Effector memory CD4-positive, alpha-beta T cell (primary cell): ENCODE results near the gene OR51Q1.

Experiments used
- DNase-seq, 3 donors: peaks; one replicate each; pipeline ENCODE4 v3.0.0-alpha.2; 2020
- H3K27ac ChIP-seq: 2 replicates; pipeline ENCODE4 v1.7.0; 2013; ENCODE audit warnings: mild to moderate bottlenecking, low read length, moderate library complexity; ENCODE audit not compliant: insufficient read depth, poor library complexity, severe bottlenecking
- H3K27me3 ChIP-seq: replicated peaks from 2 replicates; pipeline ENCODE4 v1.7.0; 2013; ENCODE audit warnings: mild to moderate bottlenecking, low read length; ENCODE audit not compliant: insufficient read depth, control insufficient read depth, poor library complexity, severe bottlenecking
- H3K36me3 ChIP-seq: 2 replicates; pipeline ENCODE4 v1.7.0; 2013; ENCODE audit warnings: mild to moderate bottlenecking, low read length, moderate library complexity; ENCODE audit not compliant: control insufficient read depth, insufficient read depth
- H3K4me1 ChIP-seq: 2 replicates; pipeline ENCODE4 v1.7.0; 2013; ENCODE audit warnings: low read length, mild to moderate bottlenecking; ENCODE audit not compliant: control insufficient read depth, insufficient read depth, poor library complexity, severe bottlenecking
- H3K4me3 ChIP-seq: 2 replicates; pipeline ENCODE4 v1.7.0; 2013; ENCODE audit warnings: low read length, low read depth, mild to moderate bottlenecking; ENCODE audit not compliant: insufficient read depth, poor library complexity, severe bottlenecking
- H3K9me3 ChIP-seq: 2 replicates; pipeline ENCODE4 v1.7.0; 2013; ENCODE audit warnings: mild to moderate bottlenecking, low read length, moderate library complexity; ENCODE audit not compliant: control insufficient read depth

OR51Q1 gene

DNA sequence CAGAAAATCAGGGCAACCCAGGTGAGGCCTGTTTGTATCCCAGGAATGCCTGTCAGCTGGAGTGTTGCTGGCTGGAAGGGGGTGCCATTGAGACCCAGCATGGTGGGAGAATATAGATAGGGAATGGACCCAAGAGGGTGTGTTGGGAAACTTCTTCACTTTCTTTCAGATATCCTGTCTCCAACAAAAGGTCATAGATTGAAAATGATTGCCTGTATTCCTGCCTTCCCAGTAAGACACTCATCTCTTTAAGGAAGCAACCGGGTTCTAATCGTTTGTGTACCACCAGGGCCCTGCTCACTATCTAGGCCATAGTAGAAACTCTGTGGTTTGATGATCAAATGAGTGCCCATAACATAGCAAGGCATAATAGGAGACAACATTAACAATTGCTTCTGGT lies 19.5 kb downstream of the OR51Q1 start, which contains the start of gene OR51I1:
OR51I1 (minus strand) TSS at position 101 of the 400 bp plus-strand sequence; CDS start at position 101, 0 bp downstream.
- no peaks in the 10 kb centered on the region for H3K4me1 ChIP-seq
- H3K9me3 ChIP-seq = no peaks in the 10 kb centered on the region
- DNase-seq = no peak
- H3K27ac ChIP-seq = no peak within 1 kb of the TSS
- H3K27me3 ChIP-seq = no peaks in the 10 kb centered on the region
- no peaks in the 10 kb centered on the region for H3K36me3 ChIP-seq
- H3K4me3 ChIP-seq = no peak within 1 kb of the TSS

GRCh38 chr11:5443835-5444393 lies 22.0 kb downstream of the OR51Q1 start:
- no peaks in the 10 kb centered on the region for H3K4me1 ChIP-seq
- no peaks in the 10 kb centered on the region for H3K27me3 ChIP-seq
- DNase-seq = no peak

GRCh38 chr11:5449023-5449422 lies 27.1 kb downstream of the OR51Q1 start, which contains the start of gene OR51I2:
Gene OR51I2, plus strand, starts transcription at chr11:5449323. Its CDS starts 4,166 bp downstream, at chr11:5453489.
- no peak within 1 kb of the TSS for H3K4me3 ChIP-seq
- DNase-seq = no peak
- H3K27me3 ChIP-seq = no peaks in the 10 kb centered on the region
- no peaks in the 10 kb centered on the region for H3K4me1 ChIP-seq
- no peaks in the 10 kb centered on the region for H3K9me3 ChIP-seq
- no peak within 1 kb of the TSS for H3K27ac ChIP-seq
- no peaks in the 10 kb centered on the region for H3K36me3 ChIP-seq

More at GRCh38 chr11:5443835-5444393, 22.0 kb downstream of the OR51Q1 start:
- no peaks in the 10 kb centered on the region for H3K9me3 ChIP-seq
- H3K36me3 ChIP-seq = no peaks in the 10 kb centered on the region
- H3K27ac ChIP-seq = no peak overlapping the region
- H3K4me3 ChIP-seq = no peak overlapping the region

DNA sequence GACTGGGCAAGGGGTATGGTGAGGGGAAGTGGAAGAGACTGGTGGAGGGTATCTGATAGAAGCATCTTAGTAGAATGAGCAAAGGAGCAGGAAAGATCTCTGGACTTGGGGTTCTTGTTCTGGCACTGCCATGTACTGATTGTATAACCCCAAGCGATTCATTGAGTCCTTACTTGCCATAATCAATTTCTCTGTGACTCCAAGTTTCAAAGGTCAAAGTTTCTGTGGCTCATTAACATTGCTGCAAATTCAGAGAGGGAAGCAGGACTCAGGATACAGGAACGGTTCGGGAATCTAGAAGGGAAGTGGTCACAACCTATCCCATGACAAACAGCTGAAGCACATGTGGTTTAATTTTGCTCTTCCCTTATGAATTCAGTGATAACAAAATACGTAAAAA lies 27.5 kb downstream of the OR51Q1 start:
- H3K4me3 ChIP-seq = no peak overlapping the region
- H3K9me3 ChIP-seq = no peaks in the 10 kb centered on the region
- H3K4me1 ChIP-seq = no peaks in the 10 kb centered on the region
- no peak overlapping the region for H3K27ac ChIP-seq
- no peaks in the 10 kb centered on the region for H3K36me3 ChIP-seq
- no peaks in the 10 kb centered on the region for H3K27me3 ChIP-seq
- DNase-seq = no peak

DNA sequence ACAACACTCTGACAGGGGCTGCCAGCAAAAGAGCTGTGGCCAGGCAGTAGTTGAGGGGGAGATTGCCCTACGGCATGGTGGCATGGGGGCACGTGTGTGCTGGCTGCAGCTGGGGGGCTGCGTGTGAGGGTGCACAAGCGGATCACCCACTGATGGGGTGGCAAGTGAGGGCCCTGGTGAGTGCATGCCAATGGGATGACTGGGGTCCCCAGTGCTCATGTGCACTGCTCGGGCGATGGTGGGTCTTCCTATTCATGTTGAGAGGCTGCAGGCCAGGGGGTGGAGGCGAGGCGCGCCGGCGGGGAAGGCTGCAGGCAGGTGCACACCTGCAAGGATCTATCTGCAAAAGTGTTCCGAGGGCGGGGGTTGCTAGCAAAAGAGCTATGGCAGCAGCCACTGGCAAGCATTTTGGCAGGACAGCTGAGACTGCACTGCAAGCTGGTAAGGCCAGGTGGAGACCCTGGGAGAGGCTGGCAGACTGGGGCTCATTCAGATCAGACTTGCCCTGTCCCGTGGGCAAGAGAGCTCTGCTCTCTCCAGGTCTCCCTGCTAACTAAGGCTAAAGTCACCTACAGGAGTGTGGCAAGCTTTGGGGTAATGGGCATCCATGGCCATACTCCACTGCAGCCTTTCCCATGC lies 39.2 kb downstream of the OR51Q1 start:
- H3K27me3 ChIP-seq = no peaks in the 10 kb centered on the region
- H3K27ac ChIP-seq = no peak overlapping the region
- no peaks in the 10 kb centered on the region for H3K9me3 ChIP-seq
- H3K36me3 ChIP-seq = no peaks in the 10 kb centered on the region
- no peak for DNase-seq
- no peaks in the 10 kb centered on the region for H3K4me1 ChIP-seq
- no peak overlapping the region for H3K4me3 ChIP-seq

DNA sequence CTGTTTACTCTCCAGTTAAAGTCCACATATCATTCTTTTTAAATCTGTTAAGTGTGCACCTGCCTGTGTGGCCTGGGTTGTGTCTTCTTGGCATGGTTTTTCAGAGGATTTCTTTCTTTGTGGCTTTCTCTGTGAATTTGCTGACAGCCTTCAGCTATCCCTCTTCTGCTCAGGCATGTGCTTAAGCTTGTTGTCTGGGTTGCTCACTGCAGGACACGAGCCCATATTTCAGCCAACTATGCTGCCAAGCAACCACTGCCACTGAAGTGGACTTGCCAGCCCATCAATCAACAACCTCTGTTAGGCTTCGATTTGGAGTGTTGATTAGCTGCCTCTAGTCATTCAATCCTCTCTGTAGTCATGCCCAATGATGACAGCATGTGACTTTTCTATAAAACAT lies 45.6 kb downstream of the OR51Q1 start:
- Histone ChIP-seq H3K27me3 (no peaks in the 10 kb centered on the region), H3K4me1 (no peaks in the 10 kb centered on the region), H3K4me3 (no peak overlapping the region), H3K9me3 (no peaks in the 10 kb centered on the region), H3K36me3 (no peaks in the 10 kb centered on the region), H3K27ac (no peak overlapping the region)
- no peak for DNase-seq
